PC-9 (cell line): ENCODE data around the gene SRL. TPM values are rescaled to one million over a fixed set of nuclear protein-coding genes. Genes with fewer than 3 reads are reported as not detected.

Experiments used
- BruUV-seq: library from RNA; stranded (reverse); fragments of 400-500 nt; replicated peaks from 2 replicates; lab custom pipeline; 2021; lab: Mats Ljungman, UMichigan
- CTCF ChIA-PET: fragments of 300-600 bp; sonication (Branson Sonifier 250); formaldehyde crosslinking; loops from one replicate; lab custom pipeline; 2022; ENCODE audit warnings: antibody characterized with exemption; lab: Charles Lee
- POLR2A ChIA-PET: fragments of 300-600 bp; sonication (Branson Sonifier 250); formaldehyde crosslinking; loops from one replicate; lab custom pipeline; 2022; ENCODE audit warnings: antibody characterized with exemption; ENCODE audit not compliant: unreplicated experiment; lab: Charles Lee
- DNase-seq, 2 experiments: peaks; one replicate each; pipeline versions ENCODE4 v3.0.0 to v3.0.0-alpha.2; 2015 to 2022; ENCODE audit warnings: mixed read lengths in 1 of 2
- H2AFZ ChIP-seq: fragments of 200-600 bp; sonication (generic); 2 replicates; pipeline ENCODE4 v1.8.1; 2017; ENCODE audit warnings: antibody characterized with exemption
- H3F3A ChIP-seq: fragments of 200-600 bp; sonication (generic); 2 replicates; pipeline ENCODE4 v1.8.1; 2017; ENCODE audit warnings: antibody characterized with exemption, mild to moderate bottlenecking, low read depth; ENCODE audit not compliant: insufficient read depth
- H3K27ac ChIP-seq: fragments of 200-600 bp; sonication (generic); 2 replicates; pipeline ENCODE4 v1.6.1; 2016; ENCODE audit warnings: mixed run types
- H3K27me3 ChIP-seq: fragments of 200-600 bp; sonication (generic); 2 replicates; pipeline ENCODE4 v1.6.1; 2016; ENCODE audit warnings: low read depth, mixed run types; ENCODE audit not compliant: insufficient read depth
- H3K36me3 ChIP-seq: fragments of 200-600 bp; sonication (generic); 2 replicates; pipeline ENCODE4 v1.6.1; 2016; ENCODE audit warnings: low read depth, mixed run types
- H3K4me1 ChIP-seq: fragments of 200-600 bp; sonication (generic); replicated peaks from 2 replicates; pipeline ENCODE4 v1.6.1; 2016; ENCODE audit warnings: mixed run types; ENCODE audit not compliant: insufficient read depth
- H3K4me2 ChIP-seq: fragments of 200-600 bp; sonication (generic); 2 replicates; pipeline ENCODE4 v1.6.1; 2017; ENCODE audit warnings: mixed run types
- H3K4me3 ChIP-seq: fragments of 200-600 bp; sonication (generic); 2 replicates; pipeline ENCODE4 v1.6.1; 2016; ENCODE audit warnings: mixed run types
- H3K79me2 ChIP-seq: fragments of 200-600 bp; sonication (generic); 2 replicates; pipeline ENCODE4 v1.6.1; 2017; ENCODE audit warnings: low read depth, mixed run types
- H3K9me2 ChIP-seq: fragments of 200-600 bp; sonication (generic); 2 replicates; pipeline ENCODE4 v1.8.1; 2017; ENCODE audit warnings: mild to moderate bottlenecking; ENCODE audit not compliant: insufficient read depth
- H3K9me3 ChIP-seq: fragments of 200-600 bp; sonication (generic); 2 replicates; pipeline ENCODE4 v1.8.1; 2016; ENCODE audit warnings: low read depth; ENCODE audit not compliant: insufficient read depth
- H4K20me1 ChIP-seq: fragments of 200-600 bp; sonication (generic); 2 replicates; pipeline ENCODE4 v1.8.1; 2017; ENCODE audit not compliant: insufficient read depth
- EZH2 ChIP-seq: fragments of 200-600 bp; sonication (generic); IDR thresholded peaks from 2 replicates; pipeline ENCODE4 v1.8.0; 2017; ENCODE audit warnings: antibody characterized with exemption, low read depth
- intact Hi-C: fragments of 100-400 bp; cut with micrococcal nuclease; formaldehyde crosslinking; loops from one replicate; pipeline ENCODE4 v1.10.0; 2022; ENCODE audit not compliant: unreplicated experiment
- total RNA-seq: library from RNA; stranded (reverse); gene quantifications from 2 replicates; pipeline ENCODE4 v1.2.3, GENCODE V29; 2021
- TF ChIP-seq, protein P1 (sequence below): fragments of 200-600 bp; sonication (generic); conservative IDR thresholded peaks from 2 replicates; pipeline ENCODE4 v1.6.1; 2017; ENCODE audit warnings: mixed run types, antibody characterized with exemption, mild to moderate bottlenecking, moderate library complexity

Gene SRL
- total RNA-seq, 1 experiment from 2014 or later: not detected

DNA sequence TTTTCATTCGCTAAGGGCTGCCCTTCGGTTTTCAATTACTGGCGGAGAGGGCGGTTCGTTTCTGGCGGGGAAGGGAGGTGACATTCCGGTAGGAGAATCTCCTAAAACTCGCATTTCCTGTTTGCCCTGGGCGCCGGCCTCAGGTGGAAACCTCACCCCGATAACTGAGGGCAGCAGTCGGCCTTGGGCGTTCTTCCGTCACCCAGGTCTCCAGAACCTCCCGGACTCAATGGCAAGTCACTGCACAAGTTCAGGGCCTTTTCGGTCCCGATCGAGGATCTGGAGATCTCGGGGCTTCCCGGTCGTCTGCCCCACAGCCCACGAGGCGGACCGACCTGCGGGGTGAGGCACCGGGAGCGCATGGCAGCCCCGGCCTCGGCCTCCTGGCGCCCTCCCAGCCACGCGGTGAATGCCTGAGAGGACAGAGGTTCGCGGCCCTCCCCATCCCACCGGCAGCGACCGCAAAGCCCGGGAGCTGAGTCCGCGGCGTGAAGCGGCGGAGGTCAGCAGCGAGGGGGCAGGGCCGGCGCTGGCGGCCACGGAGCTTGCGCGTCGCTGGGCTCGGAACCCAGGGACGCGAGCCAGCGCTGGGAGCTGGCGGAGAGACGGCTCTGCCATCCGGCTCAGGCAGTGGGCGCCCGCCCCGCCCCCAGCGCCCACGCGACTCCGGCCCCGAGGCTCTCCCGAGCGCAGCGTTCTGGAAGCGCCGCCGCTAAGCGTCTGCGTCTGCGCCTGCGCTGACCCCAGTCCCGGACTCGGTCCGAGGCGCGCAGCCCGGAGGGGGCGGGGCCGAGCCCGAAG is 58.4 kb downstream of the SRL start:
- Histone ChIP-seq H3K9me3 (no peaks in the 10 kb centered on the region), H3K9me2 (no peaks in the 10 kb centered on the region), H3K27ac (peak overlapping the region; percentile 95), H3K27me3 (no peaks in the 10 kb centered on the region), H3K4me1 (peaks cover 23% of the 10 kb centered on the region), H3K36me3 (no peaks in the 10 kb centered on the region), H3K4me2 (peak overlapping the region; percentile 84), H3K4me3 (peak overlapping the region; percentile 80), H2AFZ (peak overlapping the region; percentile 94), H3F3A (peaks cover 17% of the 10 kb centered on the region), H4K20me1 (no peaks in the 10 kb centered on the region), H3K79me2 (no peaks in the 10 kb centered on the region)
- ChIA-PET CTCF (interaction anchor here (0.6 kb wide), 1 partner anchor 107 kb away, joined by 3 read pairs; no protein-coding TSS in a partner anchor), POLR2A (interaction anchor here (0.6 to 0.9 kb wide), 3 partner anchors 31 to 190 kb away, joined by 3 to 13 read pairs (median 4); no protein-coding TSS in a partner anchor)
- intact Hi-C loops: loop anchor here (1.0 to 5.0 kb wide), 3 partner anchors 70 to 301 kb away; partner anchors contain the start of gene CREBBP
- TSS peak; percentile 62 for BruUV-seq
- no peak for TF ChIP-seq EZH2
- TF ChIP-seq, protein P1, sequence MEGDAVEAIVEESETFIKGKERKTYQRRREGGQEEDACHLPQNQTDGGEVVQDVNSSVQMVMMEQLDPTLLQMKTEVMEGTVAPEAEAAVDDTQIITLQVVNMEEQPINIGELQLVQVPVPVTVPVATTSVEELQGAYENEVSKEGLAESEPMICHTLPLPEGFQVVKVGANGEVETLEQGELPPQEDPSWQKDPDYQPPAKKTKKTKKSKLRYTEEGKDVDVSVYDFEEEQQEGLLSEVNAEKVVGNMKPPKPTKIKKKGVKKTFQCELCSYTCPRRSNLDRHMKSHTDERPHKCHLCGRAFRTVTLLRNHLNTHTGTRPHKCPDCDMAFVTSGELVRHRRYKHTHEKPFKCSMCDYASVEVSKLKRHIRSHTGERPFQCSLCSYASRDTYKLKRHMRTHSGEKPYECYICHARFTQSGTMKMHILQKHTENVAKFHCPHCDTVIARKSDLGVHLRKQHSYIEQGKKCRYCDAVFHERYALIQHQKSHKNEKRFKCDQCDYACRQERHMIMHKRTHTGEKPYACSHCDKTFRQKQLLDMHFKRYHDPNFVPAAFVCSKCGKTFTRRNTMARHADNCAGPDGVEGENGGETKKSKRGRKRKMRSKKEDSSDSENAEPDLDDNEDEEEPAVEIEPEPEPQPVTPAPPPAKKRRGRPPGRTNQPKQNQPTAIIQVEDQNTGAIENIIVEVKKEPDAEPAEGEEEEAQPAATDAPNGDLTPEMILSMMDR: no peak
- DNase-seq: peak; percentile 92 to 97

DNA sequence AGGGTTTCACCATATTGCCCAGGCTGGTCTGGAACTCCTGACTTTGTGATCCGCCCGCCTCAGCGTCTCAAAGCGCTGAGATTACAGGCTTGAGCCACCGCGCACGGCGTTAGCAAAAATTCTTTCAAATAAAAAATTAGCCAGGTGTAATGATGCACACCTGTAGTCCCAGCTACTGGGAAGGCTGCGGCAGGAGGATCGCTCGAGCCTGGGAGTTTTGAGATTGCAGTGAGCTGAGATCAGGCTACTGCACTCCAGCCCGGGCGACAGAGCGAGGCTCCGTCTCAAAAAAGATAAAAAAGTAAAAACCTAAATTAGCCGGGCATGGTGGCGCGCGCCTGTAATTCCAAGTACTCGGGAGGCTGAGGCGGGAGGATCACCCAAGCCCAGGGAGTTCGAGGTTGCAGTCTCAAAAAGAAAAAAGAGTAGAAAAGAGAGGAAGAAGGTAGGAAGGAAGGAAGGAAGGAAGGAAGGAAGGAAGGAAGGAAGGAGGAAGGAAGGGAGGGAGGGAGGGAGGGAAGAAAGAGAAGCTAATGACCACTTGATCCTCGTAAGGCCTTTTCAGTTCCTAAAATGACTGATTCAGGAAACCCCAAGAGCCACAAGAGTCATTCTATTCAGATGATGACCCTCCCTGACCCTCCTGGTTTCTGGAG is 59.2 kb downstream of the SRL start:
- CTCF ChIA-PET: no interaction called here

More for the DNA sequence above, 59.2 kb downstream of the SRL start:
- POLR2A ChIA-PET: interaction anchor here (0.6 to 0.9 kb wide), 3 partner anchors 31 to 311 kb away, joined by 3 to 13 read pairs (median 4); no protein-coding TSS in a partner anchor
- intact Hi-C loops: loop anchor here (1.0 to 5.0 kb wide), 3 partner anchors 71 to 300 kb away; partner anchors contain the start of gene CREBBP
- H4K20me1 ChIP-seq: no peaks in the 10 kb centered on the region
- H3K9me3 ChIP-seq: no peaks in the 10 kb centered on the region
- H3K4me3 ChIP-seq: peak overlapping the region; percentile 80; the same call in 1 of the 2 replicates
- H3K27me3 ChIP-seq: no peaks in the 10 kb centered on the region
- H3K36me3 ChIP-seq: no peaks in the 10 kb centered on the region
- peaks cover 23% of the 10 kb centered on the region for H3K4me1 ChIP-seq
- H3F3A ChIP-seq: peaks cover 17% of the 10 kb centered on the region
- no TSS peak for BruUV-seq
- peak overlapping the region; percentile 84 for H3K4me2 ChIP-seq
- no peak for DNase-seq
- H3K9me2 ChIP-seq: no peaks in the 10 kb centered on the region
- peak overlapping the region; percentile 94; the same call in 1 of the 2 replicates for H2AFZ ChIP-seq
- TF ChIP-seq, protein P1: no peak
- TF ChIP-seq EZH2: no peak
- H3K27ac ChIP-seq: peak overlapping the region; percentile 95
- no peaks in the 10 kb centered on the region for H3K79me2 ChIP-seq
